ENCODE results near the gene BMP5.
"Not testable (repeated sequence)": the region's sequence is repeated elsewhere in the genome, so short reads cannot be mapped to it uniquely, and the experiment has no call there.

The BMP5 gene

DNA sequence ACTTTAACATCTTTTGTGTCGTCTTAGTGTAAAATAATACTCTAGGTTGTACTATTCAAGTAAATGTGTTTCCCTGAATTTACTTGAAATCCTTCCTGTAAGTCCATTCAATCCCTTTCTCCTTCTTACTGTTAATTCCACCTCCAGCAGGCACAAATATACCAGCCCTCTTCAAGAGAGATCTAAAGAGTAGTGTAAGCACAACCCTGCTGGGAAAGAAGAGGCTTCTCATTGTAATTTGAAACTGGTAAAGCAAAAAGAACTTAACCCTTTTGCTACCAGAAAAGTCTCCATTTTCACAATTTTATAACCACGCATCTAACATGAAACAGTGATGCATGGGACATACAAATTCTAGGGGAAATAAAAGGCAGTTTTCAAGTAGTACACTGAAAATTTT lies at the start of gene BMP5:
Gene BMP5 (minus strand): TSS at position 191 of the 400 bp plus-strand sequence. CDS start 725 bp downstream, outside the sequence.
- DNase-seq (ENCODE audit: low read depth), result no peak

DNA sequence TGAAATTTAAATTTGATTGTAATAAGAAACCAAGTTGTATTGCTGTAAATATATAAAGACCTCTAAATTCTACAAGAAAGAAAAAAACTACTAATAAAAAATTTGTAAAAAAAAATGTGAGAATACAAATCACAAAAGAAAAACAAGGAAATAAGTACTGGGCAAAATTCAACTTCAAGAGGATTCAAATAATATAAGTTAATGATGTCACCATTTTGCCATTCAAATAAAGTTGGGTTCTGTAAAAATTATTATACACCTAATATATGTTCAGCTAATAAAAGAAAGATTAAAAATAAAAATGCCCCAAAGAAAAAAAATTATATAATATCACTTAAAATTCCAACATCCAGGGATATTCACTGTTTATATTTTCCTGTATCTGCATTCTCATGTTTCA lies 47.0 kb upstream of the BMP5 start:
- no peak for DNase-seq (ENCODE audit: low read depth)

- no peak for DNase-seq (ENCODE audit: low read depth)
Observed at GRCh38 chr6:55919716-55920308, 44.4 kb upstream of the BMP5 start.

- DNase-seq (ENCODE audit: low read depth), result no peak
Observed at GRCh38 chr6:55918639-55919038, 43.2 kb upstream of the BMP5 start.

DNA sequence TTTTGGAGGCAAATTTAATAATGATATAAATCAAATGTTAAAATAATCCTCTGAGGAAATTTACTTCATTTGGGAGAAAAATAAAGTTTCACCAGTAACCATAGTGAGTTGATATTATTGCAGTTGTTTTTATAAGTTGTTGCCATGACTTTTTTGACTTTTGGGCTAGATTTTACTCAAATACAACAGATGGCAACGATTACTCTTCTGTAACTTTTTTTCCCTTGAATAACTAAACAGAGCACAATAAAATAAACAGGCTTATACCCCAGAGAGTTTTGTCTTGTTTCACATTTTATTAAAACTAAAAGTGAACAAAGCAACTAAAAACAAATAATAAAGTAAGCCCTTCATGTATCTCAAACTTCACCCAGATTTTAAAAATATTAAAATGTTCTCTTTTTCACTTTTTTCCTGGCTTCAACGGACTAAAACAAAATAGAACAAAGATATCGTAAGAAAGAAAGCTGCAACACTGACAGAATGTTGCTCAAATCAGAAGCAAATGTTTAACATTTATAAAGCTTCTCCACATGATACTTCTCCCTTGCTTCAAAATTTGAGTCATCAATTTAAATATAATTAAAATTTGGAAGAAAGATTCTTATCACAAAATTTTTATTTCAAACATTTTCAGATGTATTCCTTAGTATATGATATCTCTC lies 42.5 kb upstream of the BMP5 start:
- DNase-seq (ENCODE audit: low read depth), result no peak

GRCh38 chr6:55916188-55916587 lies 40.8 kb upstream of the BMP5 start:
- no peak for DNase-seq (ENCODE audit: low read depth)

GRCh38 chr6:55913228-55914195 lies 38.1 kb upstream of the BMP5 start:
- no peak for DNase-seq (ENCODE audit: low read depth)

DNA sequence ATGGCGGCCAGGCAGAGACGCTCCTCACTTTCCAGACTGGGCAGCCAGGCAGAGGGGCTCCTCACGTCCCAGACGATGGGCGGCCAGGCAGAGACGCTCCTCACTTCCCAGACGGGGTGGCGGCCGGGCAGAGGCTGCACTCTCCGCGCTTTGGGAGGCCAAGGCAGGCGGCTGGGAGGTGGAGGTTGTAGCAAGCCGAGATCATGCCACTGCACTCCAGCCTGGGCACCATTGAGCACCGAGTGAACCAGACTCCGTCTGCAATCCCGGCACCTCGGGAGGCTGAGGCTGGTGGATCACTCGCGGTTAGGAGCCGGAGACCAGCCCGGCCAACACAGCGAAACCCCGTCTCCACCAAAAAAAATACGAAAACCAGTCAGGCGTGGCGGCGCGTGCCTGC lies 35.1 kb upstream of the BMP5 start:
- not testable (repeated sequence) for DNase-seq (ENCODE audit: low read depth)

DNA sequence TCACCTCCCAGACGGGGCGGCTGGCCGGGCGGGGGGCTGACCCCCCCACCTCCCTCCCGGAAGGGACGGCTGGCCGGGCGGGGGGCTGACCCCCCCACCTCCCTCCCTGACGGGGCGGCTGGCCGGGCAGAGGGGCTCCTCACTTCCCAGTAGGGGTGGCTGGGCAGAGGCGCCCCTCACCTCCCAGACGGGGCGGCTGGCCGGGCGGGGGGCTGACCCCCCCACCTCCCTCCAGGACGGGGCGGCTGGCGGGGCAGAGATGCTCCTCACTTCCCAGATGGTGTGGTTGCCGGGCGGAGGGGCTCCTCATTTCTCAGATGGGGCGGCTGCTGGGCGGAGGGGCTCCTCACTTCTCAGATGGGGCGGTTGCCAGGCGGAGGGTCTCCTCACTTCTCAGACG lies 34.5 kb upstream of the BMP5 start:
- DNase-seq (ENCODE audit: low read depth), result not testable (repeated sequence)

DNA sequence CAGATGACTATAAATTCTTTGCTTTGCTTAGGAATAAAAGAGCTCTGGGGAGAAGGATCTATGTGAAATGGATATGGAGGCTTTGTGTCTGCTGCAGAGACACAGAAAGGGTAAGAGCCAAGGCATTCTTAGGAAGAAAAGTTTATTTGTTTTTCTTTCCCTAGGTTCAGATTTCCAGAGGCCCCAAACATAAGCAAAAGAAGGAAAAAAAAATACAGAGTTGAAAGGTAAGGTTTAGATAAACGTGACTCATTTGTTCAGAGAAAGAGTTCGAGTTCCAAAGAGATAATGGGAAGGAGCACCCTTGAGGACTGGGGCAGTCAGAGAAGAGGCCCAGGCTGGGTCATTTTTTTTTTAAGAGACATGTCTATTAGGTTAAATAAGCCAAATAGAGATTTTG lies 27.4 kb upstream of the BMP5 start:
- no peak for DNase-seq (ENCODE audit: low read depth)

DNA sequence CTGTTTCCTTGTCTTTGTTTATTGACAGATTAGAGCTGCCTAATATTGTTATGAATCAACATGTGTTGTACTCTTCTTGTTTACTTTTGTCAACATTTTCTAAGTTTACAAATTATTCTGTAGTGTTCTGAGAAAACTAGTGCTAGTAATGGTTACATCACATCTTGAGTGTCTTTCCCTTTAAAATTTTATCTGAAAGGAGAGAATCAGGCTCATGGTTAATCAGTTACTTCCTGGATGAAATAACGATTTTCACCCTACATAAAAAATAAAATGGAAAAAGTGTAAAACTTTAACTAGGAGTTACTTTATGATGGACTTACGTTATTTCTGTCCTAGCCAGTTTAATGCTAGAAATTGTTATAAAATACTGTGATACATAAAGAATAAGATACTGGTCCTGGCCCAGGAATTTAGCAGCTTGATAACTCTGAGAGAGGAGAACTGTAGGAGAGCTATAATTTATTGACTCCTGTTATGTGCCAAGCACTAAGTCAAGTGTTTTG lies 26.4 kb upstream of the BMP5 start:
- DNase-seq (ENCODE audit: low read depth), result no peak

GRCh38 chr6:55898342-55898741 lies 23.0 kb upstream of the BMP5 start:
- no peak for DNase-seq (ENCODE audit: low read depth)

- no peak for DNase-seq (ENCODE audit: low read depth)
Observed at GRCh38 chr6:55897346-55897745, 22.0 kb upstream of the BMP5 start.

DNA sequence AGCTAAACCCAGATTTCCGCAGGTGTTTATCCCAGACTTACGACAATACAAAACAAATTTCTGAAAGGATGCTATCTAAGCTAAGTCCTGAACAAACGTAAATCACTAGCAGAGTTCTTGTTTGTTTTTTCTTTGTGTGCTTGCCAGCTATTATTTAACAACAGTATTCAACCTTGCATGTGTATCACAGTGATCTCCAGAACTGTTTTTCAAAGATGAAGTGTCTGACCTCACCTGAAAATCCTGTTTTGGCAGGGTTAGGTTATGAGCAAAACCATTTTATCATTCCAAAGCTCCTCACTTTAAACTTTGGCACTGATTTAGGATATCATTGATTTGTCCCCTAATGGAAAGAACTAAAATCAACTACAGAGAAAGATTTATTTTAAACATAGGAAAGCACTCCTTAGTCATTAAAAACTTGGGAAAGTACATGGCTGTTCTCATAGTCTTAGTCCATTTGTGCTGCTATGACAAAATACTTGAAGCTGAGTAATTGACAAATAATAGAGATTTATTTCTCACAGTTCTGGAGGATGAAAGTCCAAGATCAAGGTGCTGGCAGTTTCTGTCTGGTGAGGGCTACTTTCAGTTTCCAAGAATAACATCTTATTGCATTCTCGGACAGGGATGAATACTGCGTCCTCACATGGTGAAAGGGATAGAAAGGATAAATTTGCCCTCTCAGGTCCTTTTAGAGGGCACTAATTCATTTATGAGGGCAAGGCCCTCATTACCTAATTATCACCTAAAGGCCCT lies 20.8 kb upstream of the BMP5 start:
- no peak for DNase-seq (ENCODE audit: low read depth)

- DNase-seq (ENCODE audit: low read depth), result no peak
Observed at GRCh38 chr6:55892749-55893357, 17.5 kb upstream of the BMP5 start.

DNA sequence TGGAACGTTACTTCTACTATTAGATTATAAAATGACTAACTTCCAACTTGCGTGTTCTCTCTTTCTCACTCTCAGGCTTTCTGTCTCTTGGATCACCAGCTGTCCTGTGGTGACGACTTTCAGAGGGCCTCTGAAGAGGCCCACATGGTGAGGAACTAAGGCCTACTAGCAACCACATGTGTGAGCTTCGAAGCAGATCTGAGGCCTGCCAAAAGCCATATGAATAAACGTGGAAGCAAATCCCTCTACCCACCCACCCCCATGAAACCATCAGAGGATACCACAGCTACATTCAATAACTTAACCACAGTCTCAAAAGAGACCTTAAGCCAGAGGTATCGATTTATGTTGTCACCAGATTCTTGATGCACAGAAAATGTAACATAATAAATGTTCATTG lies 13.5 kb upstream of the BMP5 start:
- no peak for DNase-seq (ENCODE audit: low read depth)

- no peak for DNase-seq (ENCODE audit: low read depth)
Observed at GRCh38 chr6:55886185-55886836, 10.9 kb upstream of the BMP5 start.

- no peak for DNase-seq (ENCODE audit: low read depth)
Observed at GRCh38 chr6:55882718-55883569, 7.6 kb upstream of the BMP5 start.

- DNase-seq (ENCODE audit: low read depth), result no peak
Observed at GRCh38 chr6:55877283-55877682, 1.9 kb upstream of the BMP5 start.

DNA sequence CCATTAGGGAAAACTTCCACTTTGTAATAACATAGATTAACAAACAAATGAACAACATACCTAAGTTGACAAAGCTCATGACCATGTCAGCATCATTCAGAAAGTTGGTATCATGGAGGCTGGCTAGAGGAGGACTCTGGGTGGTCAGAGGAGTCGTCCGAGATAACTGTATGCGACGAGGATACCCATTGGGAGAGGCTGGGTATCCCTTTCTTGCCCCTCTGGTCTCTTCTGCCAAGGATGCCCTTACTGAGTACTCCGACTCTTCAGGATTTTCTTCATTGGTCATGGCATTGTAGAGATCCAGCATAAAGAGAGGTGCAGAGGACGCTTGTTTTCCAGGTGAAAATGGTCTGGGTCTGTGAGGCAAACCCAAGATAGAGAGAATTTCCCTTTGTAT lies 1.1 kb downstream of the BMP5 start:
- DNase-seq (ENCODE audit: low read depth), result no peak
